GM23338 (cell line): ENCODE measurements around the gene UTP4.

Experiments
- CREB1 ChIP-seq: fragments of 250-450 bp; sonication (Bioruptor Pico); IDR thresholded peaks from 2 replicates; pipeline ENCODE4 v1.5.0; 2020; ENCODE audit warnings: low read depth, mild to moderate bottlenecking, moderate library complexity
- EZH2 ChIP-seq: fragments of 200-600 bp; sonication (generic); IDR thresholded peaks from one replicate; pipeline ENCODE4 v1.8.0; 2017; ENCODE audit warnings: antibody characterized with exemption, mild to moderate bottlenecking, low read depth; ENCODE audit not compliant: unreplicated experiment
- EZH2phosphoT487 ChIP-seq: fragments of 200-600 bp; sonication (generic); IDR thresholded peaks from one replicate; pipeline ENCODE4 v1.8.1; 2018; ENCODE audit warnings: antibody characterized with exemption; ENCODE audit not compliant: unreplicated experiment
- JUNB ChIP-seq: IDR thresholded peaks from one replicate; pipeline ENCODE4 v1.6.1; 2016; ENCODE audit warnings: antibody characterized with exemption; ENCODE audit not compliant: unreplicated experiment
- POLR2AphosphoS5 ChIP-seq: IDR thresholded peaks from 2 replicates; pipeline ENCODE4 v1.6.1; 2016; ENCODE audit warnings: antibody characterized with exemption, low read depth
- REST ChIP-seq: IDR thresholded peaks from one replicate; pipeline ENCODE4 v1.6.1; 2018; ENCODE audit warnings: antibody characterized with exemption; ENCODE audit not compliant: unreplicated experiment
- TF ChIP-seq, protein P1 (sequence below), 2 experiments: fragments of 200-600 bp in 1 of 2; sonication (generic) in 1 of 2; conservative IDR thresholded peaks; 2 replicates each; pipeline versions ENCODE4 v1.5.1 to v1.6.1; 2016 to 2017; ENCODE audit warnings: antibody characterized with exemption in 2 of 2, low read depth in 2 of 2, mild to moderate bottlenecking in 2 of 2, moderate library complexity in 1 of 2
- TF ChIP-seq, protein P2 (sequence below): IDR thresholded peaks from 2 replicates; pipeline ENCODE4 v1.6.1; 2016; ENCODE audit warnings: antibody characterized with exemption

- TF ChIP-seq, protein P1, sequence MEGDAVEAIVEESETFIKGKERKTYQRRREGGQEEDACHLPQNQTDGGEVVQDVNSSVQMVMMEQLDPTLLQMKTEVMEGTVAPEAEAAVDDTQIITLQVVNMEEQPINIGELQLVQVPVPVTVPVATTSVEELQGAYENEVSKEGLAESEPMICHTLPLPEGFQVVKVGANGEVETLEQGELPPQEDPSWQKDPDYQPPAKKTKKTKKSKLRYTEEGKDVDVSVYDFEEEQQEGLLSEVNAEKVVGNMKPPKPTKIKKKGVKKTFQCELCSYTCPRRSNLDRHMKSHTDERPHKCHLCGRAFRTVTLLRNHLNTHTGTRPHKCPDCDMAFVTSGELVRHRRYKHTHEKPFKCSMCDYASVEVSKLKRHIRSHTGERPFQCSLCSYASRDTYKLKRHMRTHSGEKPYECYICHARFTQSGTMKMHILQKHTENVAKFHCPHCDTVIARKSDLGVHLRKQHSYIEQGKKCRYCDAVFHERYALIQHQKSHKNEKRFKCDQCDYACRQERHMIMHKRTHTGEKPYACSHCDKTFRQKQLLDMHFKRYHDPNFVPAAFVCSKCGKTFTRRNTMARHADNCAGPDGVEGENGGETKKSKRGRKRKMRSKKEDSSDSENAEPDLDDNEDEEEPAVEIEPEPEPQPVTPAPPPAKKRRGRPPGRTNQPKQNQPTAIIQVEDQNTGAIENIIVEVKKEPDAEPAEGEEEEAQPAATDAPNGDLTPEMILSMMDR (conservative IDR thresholded peaks at IDR 0.05; ENCODE audit: low read depth in 2 of 2), result no peak
- TF ChIP-seq REST (no peak), EZH2 (no peak), CREB1 (CRISPR knock-in tag) (no peak), JUNB (no peak), POLR2AphosphoS5 (no peak), EZH2phosphoT487 (no peak)
- TF ChIP-seq, protein P2, sequence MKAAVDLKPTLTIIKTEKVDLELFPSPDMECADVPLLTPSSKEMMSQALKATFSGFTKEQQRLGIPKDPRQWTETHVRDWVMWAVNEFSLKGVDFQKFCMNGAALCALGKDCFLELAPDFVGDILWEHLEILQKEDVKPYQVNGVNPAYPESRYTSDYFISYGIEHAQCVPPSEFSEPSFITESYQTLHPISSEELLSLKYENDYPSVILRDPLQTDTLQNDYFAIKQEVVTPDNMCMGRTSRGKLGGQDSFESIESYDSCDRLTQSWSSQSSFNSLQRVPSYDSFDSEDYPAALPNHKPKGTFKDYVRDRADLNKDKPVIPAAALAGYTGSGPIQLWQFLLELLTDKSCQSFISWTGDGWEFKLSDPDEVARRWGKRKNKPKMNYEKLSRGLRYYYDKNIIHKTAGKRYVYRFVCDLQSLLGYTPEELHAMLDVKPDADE, result no peak
These were observed 56.3 kb downstream of the UTP4 start for GRCh38 chr16:69188716-69189115.
